GM19372 (cell line): ENCODE results near the gene DNAAF1.
"Not testable (repeated sequence)": the region's sequence is repeated elsewhere in the genome, so short reads cannot be mapped to it uniquely, and the experiment has no call there.

Experiments
- ATAC-seq: cut with Tn5 transposase; IDR thresholded peaks from one replicate; pipeline ENCODE4 v1.9.1; 2021; ENCODE audit warnings: mild to moderate bottlenecking, low read depth, moderate library complexity; ENCODE audit not compliant: unreplicated experiment

Gene DNAAF1

GRCh38 chr16:84182680-84183571, 37.8 kb downstream of the DNAAF1 start:
- ATAC-seq: no peak

DNA sequence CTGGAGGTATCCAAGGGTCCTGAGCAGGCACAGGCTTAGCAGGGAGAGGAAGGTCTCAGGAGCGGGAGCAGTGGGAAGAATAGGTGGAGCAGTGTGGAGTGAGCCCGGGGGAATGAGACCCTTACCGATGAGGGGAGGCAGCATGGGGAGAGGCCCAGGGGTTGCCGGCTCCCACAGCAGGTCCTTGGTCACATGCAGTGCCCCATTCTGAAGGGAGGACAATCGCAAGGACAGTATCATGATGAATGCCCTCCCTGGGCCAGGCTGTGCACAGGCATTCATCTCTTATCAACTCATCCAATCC, 38.4 kb downstream of the DNAAF1 start:
- no peak for ATAC-seq

GRCh38 chr16:84183911-84184591, 38.9 kb downstream of the DNAAF1 start:
- ATAC-seq: no peak

GRCh38 chr16:84184775-84185174, 39.7 kb downstream of the DNAAF1 start:
- no peak for ATAC-seq

GRCh38 chr16:84186685-84187437, 41.8 kb downstream of the DNAAF1 start, which contains the start of gene TAF1C:
Gene TAF1C, minus strand, starts transcription at chr16:84187057. Its CDS starts 2,069 bp downstream, at chr16:84184988.
- ATAC-seq: peak; percentile 96

DNA sequence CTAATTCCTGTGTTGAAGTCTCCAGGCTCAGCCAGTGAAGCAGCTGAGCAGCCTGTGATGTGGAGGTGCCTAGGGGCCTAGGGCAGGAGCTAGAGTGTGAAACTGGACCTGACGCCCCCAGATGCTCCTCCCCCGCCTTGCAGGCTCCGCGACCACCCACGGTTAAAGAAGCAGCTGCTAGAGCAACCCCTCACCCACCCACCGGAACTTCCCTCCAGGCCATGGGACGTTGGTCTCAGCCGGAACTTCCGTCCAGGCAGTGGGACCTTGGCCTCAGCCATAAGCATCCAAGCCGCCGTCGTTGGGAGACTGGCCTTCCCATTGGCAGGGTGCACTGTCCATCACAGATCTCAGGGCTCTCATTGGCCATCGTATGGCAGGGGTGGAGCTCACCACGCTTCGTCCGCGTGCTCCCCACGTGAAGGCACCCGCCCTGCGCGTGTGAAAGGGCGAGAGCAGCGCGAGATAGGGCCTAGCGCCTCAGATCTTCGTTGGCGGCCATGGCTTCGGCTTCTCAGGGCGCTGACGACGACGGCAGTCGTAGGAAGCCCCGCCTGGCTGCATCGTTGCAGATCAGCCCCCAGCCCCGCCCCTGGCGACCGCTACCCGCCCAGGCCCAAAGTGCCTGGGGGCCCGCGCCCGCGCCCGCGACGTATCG, 45.8 kb downstream of the DNAAF1 start, which contains the start of gene ADAD2:
TSS of gene ADAD2 (plus strand) at position 427 of the 658 bp plus-strand sequence. CDS start at position 501, 74 bp downstream.
- ATAC-seq: no peak

- no peak for ATAC-seq
Observed at GRCh38 chr16:84191466-84191865, 46.4 kb downstream of the DNAAF1 start.

DNA sequence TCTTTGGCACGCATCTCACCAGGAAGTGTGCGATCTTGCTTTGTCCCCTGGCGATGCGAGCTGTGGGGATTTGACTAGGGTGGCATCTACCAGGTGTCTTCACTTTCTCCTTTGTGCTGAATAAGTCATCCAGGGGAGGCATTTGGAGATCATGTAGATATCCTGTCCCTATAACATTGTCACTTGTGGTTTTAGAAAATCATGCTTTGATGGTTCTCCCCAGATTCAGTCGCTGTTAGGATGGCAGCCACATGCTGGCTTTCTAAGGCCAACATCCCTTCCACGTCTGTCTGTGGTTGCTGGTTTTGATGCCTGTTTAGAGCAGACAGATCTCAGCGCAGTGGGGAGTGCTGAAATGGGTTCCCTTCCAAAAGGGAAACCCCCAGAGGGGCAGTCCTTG, 48.4 kb downstream of the DNAAF1 start:
- ATAC-seq: no peak

DNA sequence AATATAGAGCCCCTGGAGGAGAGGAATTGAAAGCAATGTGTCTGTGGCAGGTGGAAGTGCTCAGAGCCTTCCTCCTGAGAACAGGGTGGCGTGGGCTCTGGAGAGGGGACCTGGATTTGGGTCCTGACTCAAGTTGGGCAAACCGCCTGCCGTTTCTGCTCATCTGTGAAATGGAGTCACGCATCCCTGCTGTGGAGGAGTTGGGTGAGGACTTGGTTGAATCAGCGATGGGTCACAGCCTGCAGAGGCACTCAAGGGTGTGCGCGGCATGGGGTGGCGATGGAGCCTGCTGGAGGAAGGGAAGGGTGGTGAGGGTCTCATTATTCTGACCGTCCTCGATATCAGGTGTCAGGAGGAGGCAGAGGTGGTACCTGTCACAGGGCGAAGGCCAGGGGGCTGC, 48.9 kb downstream of the DNAAF1 start:
- ATAC-seq: no peak

GRCh38 chr16:84194470-84195200, 49.5 kb downstream of the DNAAF1 start:
- ATAC-seq: no peak

- ATAC-seq: no peak
Observed at GRCh38 chr16:84195201-84196093, 50.3 kb downstream of the DNAAF1 start.

DNA sequence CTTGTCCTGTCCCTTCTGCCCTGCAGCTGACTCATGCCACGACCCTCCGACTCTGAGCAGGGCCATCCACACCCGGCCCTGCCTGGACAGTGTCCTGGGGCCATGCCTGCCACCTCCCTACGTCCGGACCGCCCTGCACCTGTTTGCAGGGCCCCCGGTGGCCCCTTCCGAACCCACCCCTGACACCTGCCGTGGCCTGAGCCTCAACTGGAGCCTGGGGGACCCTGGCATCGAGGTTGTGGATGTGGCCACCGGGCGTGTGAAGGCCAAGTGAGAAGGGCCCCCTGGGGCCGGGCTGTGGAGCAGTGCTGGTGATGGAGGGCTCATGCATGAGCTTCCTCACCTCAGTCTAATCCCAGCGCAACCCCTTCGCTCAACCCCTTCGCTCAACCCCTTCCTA, 51.0 kb downstream of the DNAAF1 start:
- ATAC-seq: no peak

DNA sequence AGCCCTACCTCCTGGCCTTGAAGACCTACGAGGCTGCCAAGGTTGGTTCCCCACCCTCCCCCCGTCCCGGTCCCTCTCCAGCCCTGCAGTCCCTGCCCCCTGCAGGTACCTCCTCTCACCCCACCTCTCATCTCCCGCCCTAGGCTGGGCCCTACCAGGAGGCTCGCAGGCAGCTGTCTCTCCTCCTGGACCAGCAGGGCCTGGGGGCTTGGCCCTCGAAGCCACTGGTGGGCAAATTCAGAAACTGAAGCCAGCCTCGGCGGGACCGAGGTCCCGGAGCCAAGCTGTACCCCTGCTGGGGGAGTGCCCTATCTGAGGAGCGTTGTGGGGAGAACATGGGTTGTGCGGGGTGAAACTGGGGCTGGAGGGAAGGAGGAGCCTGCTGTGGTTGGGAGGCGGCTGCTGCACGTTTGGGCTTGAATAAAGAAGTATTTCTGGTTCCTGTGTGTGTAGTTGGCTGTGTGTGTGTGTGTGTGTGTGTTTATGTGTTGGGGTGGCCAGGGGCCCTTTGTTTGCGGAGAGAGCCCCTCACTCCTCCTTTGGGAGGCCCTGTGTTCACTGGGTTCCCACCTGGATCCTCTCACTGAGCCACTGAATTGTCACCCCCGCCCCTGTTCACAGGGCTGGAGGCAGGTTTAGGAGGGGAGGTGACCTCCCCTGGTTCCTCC, 51.8 kb downstream of the DNAAF1 start:
- ATAC-seq: no peak

- no peak for ATAC-seq
Observed at GRCh38 chr16:84197466-84198128, 52.5 kb downstream of the DNAAF1 start.

DNA sequence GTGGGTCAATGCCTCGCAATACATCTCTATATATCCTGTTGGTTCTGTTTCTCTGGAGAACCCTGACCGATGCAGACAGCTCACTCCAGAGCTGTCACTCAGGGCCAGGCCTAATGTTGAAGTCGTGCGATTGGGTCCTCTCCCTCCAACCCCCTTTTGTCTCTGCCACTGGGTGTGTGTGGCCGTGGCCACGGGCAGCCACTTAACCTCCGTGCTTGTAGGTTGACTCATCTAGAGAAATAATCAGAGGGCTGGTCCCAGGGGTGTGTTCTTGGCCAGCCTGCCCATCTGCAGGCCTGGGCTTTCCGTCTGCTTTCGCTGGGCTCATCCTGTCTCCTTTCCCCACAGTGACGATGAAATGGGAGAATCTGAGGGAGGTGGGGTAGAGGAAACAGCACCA, 53.3 kb downstream of the DNAAF1 start:
- no peak for ATAC-seq

GRCh38 chr16:84199097-84199496, 54.0 kb downstream of the DNAAF1 start:
- no peak for ATAC-seq

- ATAC-seq: no peak
Observed at GRCh38 chr16:84199861-84200260, 54.8 kb downstream of the DNAAF1 start.

DNA sequence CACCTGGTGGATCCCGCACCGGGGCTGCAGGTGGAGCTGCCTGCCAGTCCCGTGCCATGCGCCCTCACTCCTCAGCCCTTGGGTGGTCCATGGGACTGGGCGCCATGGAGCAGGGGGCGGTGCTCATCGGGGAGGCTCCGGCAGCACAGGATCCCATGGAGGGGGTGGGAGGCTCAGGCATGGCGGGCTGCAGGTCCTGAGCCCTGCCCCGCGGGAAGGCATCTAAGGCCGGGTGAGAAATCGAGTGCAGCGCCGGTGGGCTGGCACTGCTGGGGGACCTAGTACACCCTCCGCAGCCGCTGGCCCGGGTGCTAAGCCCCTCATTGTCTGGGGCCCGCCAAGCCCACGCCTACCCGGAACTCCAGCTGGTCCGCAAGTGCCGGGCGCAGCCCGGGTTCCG, 59.4 kb downstream of the DNAAF1 start:
- ATAC-seq: not testable (repeated sequence)
